ENCODE data around the gene C5orf63.

C5orf63 gene

DNA sequence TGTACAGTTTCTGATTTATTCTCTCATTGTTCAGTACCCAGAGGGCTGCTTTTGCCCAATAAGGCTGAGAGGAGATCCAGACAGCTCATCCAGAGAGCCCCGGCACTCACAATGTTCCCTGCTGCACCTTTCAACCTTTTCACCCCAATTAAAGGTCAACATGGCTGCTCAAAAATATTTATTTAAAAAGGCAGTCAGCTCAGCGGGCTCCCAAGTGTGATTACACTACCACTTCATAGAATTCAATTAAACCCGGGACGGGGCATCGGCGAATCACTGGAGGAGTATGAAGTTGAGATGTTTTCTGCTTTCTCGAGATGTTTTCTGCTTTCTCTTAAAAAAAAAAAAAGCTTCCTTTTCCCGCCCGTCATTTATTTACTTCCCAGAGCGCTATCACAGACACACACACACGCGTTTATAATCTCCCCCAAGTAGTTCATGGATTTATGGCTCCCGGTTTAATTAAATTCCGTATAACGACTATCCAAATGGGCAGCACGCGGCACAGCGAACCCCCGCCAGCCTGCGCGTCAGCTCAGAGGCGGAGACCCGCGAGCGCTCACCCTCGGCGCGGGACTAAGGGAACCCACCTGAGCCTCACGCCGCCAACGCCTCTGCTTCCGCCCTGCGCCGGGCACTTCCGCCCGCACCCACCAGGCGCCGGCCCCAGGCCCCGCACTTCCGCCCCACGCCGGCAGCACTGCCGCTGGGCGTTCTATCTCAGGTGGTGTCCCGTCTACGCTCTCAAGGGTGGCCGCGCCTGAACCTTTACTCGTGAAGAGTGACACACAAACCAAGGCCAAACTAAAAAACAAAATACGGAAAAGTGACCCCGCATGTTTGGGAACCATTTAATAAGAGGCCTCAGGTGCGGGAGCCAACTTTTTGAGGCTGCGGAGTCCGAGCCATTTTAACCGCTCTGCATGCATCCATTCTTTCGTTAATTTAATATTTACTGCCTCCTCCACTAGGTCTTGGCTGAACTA is at the start of gene C5orf63:
TSS of gene C5orf63 (minus strand) at position 642 of the 986 bp plus-strand sequence. CDS start 14,507 bp downstream, outside the sequence.
- peak; percentile 86 for DNase-seq

DNA sequence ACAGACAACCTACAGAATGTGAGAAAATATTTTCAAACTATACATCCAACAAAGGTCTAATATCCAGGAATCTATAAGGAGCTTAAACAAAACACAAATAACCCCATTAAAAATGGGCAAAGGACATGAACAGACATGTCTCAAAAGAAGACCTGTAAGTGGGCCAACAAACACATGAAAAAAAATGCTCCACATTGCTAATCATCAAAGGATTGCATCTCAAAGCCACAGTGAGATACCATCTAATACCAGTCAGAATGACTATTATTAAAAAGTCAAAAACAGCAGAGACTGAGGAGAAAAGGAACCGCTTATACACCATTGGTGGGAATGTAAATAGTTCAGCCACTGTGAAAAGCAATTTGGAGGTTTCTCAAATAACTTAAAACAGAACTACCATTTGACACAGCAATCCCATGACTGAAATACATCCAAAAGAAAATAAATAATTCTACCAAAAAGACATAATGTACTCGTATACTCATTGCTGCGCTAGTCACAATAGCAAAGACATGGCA is 39.1 kb upstream of the C5orf63 start:
- DNase-seq = no peak

DNA sequence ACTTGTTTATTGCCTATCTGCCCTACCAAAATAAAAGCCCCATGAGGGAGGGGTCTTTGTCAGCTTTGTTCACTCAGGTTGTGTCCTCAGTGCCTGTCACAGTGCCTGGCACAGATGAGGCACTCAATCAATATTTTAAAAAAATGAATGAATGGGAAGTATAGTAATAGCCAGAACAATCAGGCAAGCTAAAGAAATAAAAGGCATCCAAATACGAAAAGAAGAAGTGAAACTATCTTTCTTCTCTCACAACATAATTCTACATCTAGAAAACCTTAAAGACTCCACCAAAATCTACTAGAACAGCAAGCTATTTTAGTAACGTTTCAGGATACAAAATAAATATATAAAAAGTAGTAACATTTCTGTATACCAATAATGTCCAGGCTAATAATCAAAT is 37.8 kb upstream of the C5orf63 start:
- no peak for DNase-seq

DNA sequence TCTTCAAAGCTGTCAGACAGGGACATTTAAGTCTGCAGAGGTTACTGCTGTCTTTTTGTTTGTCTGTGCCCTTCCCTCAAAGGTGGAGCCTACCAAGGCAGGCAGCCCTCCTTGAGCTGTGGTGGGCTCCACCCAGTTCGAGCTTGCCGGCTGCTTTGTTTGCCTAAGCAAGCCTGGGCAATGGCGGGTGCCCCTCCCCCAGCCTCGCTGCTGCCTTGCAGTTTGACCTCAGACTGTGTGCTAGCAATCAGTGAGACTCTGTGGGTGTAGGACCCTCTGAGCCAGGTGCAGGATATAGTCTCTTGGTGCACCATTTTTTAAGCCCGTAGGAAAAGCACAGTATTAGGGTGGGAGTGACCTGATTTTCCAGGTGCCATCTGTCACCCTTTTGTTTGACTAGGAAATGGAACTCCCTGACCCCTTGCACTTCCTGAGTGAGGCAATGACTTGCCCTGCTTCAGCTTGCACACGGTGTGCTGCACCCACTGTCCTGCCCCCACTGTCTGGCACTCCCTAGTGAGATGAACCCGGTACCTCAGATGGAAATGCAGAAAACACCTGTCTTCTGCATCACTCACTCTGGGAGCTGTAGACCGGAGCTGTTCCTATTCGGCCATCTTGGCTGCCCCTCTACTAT is 35.4 kb upstream of the C5orf63 start:
- peak; percentile 15 for DNase-seq

DNA sequence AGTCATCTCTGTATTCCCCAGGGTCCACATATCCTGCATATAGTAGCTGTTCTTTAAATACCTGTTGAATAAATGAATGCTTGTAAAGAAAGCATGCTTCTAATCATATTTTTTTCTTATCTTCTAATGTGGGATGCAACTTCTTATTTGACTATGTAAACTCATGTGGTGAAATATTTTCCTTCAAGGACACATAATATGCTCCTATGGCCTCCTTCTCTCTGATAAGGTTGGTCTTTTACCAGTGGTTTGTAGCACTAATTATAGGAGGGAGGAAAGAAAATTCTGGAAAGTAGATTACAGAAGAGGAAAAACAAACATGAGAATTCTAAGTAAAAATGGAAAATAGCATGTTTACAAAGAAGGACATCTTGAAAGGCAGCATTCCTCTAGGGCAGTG is 28.6 kb upstream of the C5orf63 start:
- DNase-seq = no peak

DNA sequence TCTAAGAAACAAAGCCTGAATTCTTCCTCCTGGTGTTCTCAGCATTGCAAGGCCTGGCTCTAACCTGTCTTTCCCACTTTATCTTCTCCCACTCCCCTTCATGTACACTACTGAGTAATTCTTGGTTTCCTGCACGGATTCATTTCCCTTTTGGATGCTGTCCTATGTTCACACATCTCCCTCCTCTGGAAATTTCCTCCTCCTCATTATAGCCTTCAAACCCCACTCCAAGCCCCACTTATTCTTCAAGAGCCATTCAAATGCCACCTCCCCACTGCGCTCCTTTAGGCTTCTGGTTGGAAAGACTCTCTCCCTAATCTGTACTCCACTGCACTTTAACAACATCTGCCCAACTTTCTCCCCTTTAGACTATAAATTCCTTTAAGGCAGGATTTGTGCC is 28.2 kb upstream of the C5orf63 start:
- no peak for DNase-seq

DNA sequence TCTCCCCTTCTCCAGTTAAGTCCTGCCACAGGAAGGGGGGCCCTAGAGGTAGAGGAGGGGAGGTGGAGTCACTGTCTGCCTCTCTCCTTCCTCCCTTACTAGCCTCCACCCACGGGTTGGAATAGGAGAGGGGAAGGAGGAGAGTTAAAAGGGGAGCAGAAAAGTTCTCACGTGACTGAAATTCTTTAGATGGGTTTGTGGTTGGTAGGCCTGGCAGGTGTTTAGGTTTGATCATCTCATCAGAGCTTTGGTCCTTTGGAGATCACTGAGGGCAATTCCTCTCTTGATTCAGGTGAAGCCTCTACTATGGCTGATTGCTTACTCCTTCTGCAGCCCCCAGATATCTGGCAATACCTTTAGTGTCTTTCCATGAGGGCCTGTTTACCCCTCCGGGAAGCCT is 24.9 kb upstream of the C5orf63 start:
- DNase-seq = no peak

DNA sequence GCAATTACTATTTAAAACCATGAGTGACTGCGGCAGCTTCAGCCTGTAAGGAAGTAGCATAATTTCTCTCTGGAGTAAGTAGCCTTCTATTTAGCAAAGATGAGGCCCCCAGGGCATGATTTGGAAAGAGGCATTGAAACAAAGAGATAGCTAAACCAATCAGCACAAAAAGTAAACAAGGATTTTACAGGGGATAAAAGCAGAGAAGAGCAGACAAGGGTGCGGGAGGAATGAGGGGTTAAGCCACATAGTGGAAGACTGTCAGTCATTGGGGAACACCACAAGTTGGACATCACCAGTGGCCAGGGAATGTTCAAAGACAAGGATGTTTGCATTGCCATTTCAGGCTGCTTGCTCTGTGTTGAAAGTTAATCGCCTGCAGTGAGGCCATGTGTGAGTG is 24.0 kb upstream of the C5orf63 start:
- no peak for DNase-seq

DNA sequence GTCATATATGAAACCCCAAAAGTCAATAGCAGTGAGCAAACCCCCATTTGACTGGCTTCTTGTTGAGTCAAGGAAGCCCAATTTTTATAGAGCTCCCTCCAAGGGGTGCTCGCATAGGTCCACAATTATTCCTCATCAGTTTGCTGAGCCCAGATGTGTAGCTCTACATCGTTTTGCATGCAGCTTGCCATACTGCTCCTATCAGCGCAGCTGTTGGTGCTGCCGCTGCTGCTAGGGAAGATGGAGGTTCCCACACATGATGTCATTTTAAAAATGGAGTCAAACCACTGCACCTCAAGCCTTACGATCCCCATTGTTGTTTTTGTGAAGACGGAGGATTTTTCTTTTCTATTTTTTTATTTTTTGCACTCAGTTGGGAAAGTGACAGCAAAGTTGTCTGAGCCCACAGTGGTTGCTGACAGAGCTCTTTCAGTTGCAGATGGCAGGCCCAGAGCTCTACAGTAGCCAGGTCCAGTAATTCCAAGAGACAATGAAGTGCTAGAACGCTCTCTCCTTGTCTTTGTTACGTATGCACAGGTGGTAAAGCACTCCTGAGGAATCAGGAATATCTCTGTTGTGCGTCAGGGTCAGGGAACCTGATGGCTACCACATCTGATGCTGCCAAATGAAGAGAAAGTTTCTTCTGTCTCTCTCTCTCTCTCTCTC is 23.2 kb upstream of the C5orf63 start:
- DNase-seq = peak; percentile 19

DNA sequence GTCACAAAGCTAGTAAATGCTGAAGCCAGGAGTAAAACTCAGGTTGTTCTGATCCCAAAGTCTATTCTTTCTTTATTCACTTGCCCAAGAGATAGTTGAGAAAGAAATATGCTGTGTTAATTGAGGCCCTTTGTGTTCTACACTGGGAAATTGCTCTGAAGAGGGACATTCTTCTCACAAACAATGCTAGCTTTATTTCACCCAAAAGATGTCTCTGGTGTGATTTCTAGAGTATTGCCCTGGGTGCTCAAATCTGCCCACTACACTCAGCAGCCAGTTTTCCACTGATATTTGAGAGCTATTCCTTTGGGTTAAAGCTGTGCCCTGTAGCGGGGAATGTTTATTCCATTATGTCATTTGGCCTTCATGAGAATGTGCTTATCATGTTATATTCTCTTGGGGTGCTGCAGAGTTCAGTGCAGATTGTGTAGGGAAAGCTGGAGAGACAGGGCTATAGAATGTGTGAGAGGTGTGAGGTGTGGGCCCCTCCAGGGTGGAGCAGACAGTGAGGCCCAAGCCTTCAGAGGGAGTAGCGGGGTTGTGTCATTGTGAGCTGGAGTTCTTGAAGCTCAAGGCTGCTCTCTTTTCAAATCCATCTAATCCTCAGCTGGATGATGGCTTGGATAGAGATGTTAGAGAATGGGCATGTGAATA is 21.0 kb upstream of the C5orf63 start:
- DNase-seq = no peak

DNA sequence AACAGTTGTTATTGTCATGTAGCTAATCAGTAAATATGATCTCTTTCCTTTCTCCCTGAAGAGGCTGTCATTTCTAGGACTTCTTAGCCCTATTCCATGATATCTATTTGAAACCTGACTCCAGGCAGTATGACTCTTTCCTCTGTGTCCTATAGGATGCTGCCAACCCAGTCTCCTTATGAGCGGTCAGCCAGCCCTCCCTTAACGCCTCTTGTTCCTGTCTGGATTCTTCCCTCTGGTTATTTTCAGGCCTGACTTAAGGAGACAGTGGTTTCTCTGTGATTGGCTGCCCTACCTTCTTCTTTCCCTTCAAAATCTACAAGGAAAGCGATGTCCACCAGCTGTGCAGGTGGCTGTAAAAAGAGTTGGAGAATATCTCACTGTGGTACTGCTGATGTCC is 19.4 kb upstream of the C5orf63 start:
- DNase-seq = no peak

DNA sequence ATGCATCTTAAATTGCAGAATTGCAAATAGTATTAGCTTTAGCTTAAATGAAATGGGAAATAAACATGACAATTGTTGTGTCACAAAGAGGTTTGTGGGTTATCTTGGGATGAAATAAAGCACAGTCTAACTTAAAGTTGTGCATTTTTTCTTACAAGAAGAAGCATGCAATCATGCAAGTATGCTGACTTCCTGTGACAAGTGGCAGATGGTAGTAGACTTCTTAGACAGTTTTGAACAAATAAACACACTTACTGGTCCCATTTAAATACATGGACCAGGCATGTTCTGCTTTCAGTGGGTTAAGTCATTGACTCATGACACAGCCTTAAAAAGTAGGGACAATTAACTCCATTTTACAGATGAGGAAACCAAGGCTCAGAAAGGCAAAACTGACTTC is 15.9 kb upstream of the C5orf63 start:
- DNase-seq = no peak

DNA sequence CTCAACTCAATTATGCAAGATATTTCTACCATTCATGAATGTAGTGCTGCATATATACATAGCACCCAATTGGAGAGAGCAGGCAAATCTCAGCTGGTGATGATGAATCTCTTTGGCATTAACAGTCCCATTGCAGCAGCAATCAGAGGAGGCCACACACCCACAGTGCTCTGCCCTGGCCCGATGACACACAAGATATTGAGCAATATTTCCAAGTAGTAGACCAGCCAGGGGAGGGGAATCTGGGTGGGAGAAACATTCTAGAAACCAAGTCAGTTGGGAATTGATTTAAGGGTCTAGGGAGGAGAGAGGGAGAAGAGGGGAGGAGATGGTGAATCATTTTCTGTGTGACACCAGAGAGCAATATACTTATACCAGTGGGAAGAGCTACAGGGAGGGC is 14.9 kb upstream of the C5orf63 start:
- DNase-seq = no peak

DNA sequence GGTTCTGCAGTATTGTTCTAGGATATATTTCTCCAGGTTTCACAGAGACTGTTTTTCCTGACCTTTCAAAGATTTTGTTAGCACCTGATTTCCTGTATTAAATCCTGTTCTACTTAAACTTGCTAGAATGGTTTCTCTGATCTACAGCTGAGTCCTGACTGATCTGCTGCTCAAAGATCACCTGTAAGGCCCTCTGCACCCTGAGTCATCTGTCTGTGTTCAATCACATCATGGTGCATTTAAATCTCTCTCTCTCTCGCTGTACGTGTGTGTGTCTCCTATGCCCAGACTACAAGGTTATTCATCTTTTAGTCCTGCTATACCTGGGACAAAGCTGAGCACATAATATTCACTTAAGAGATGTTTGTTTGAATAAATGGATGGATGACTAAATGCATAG is 13.3 kb upstream of the C5orf63 start:
- DNase-seq = no peak

DNA sequence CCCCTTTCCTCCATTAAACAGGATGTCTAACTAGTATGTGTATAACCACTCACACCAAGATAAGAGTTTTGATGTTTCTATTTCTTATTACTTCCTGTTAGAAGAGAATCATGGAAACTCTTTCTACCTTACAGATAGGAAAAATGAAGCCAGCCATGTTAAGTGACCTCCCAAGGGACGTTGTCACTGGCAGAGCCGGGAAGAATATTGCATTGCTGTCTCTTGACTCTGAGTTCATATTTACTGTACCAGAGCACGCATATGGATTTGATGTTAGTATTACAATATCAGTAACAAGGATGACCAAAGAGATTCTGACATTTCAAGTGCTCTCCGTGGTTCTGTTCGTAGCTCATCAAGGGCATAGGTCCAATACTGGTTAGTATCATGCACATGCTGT is 12.5 kb upstream of the C5orf63 start:
- no peak for DNase-seq

DNA sequence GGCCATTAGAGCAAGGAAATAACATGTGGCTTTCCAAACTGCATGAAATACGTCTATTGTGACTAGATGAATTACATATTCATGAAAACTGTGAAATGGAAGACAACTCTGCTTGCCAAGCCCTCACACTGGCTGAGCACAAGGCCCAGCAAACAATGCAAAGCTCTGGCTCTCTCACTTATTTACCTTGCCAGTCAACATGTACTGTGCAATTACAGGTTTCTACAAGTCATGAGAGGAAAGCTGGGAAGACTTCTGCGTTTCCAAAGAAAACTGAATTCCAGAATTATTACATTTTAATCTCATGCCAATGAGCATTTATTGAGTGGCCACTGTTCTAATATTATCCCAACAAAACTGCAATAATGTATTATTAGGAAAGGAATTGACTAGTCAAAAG is 12.1 kb upstream of the C5orf63 start:
- DNase-seq = no peak

DNA sequence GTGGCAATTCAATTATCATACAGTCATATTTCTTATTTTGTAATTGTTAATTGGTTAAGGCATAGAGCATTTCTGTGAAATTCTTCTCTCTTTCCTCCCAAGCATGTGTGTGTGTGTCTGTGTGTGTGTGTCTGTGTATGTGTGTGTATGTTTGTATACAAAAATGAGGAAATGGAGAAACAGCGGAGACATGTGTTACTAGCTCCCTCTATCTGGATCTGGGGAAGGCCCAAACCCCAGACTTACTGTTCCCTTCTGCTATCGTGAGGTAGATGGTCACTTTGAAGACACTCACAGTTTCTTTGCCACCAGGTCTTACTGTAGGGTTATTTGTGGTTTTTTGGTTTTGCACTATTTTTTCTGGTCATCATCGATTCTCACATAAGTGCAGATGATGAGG is 11.4 kb upstream of the C5orf63 start:
- no peak for DNase-seq

DNA sequence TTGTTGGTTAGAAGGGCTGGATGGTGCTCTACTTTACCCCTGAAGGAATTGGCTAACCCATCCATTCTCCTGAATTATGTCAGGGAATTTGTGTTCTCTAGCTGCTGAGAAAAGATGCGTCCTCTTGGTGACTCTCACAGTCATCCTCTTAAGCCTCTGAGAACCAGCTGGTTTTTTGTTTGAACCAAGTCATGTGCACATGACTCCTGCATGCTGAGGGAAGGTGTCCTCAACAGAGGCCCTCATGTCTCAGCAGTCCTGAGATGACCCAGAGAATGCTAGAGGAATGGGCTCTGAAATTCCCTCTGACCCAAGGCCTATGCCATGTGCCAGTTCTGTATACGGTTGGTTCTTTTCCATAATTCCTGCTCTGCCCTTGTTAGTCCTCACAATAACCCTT is 10.4 kb upstream of the C5orf63 start:
- DNase-seq = no peak

DNA sequence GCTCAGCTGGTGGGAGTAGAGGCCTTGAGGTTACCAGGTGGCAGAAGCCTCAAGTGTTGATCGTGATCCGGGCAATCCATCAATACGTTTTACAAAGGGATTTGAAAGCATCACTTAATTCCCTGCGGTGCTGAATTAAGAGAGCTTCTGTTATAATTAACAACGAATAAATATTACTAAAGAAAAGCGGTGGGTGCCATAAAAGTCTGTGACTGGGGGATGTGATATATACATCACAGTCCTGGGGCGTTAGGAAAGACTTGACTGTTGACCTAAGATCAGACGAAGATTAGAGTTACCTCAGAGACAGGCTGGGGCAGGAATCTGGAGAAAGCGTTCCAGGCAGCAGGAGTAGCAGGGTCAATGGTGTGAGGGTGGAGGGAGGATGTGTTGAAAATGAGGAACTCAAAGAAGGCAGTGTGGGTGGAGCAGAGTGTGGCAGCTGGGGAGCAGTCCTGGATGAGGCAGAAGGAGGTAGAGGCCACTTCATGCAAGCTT is 6.7 kb upstream of the C5orf63 start:
- no peak for DNase-seq

DNA sequence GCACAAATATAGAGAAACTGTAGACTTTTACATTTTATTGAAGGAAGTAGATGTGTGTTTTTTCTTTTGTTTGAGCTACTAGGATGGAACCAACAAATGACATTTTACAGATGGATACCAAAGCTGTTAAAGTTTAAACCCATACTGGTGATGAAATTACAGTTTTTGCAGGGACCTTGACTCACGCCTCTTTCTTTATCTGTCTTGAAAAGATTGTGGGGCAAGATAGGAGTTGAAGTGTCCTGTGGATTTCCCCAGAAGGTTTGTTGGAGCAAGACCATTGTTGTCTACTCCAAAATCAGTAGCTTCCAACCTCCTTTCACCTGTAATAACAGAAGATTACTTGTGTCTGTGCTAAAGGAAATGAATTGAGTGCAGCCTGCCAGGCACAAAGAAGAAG is 4.1 kb upstream of the C5orf63 start:
- no peak for DNase-seq

DNA sequence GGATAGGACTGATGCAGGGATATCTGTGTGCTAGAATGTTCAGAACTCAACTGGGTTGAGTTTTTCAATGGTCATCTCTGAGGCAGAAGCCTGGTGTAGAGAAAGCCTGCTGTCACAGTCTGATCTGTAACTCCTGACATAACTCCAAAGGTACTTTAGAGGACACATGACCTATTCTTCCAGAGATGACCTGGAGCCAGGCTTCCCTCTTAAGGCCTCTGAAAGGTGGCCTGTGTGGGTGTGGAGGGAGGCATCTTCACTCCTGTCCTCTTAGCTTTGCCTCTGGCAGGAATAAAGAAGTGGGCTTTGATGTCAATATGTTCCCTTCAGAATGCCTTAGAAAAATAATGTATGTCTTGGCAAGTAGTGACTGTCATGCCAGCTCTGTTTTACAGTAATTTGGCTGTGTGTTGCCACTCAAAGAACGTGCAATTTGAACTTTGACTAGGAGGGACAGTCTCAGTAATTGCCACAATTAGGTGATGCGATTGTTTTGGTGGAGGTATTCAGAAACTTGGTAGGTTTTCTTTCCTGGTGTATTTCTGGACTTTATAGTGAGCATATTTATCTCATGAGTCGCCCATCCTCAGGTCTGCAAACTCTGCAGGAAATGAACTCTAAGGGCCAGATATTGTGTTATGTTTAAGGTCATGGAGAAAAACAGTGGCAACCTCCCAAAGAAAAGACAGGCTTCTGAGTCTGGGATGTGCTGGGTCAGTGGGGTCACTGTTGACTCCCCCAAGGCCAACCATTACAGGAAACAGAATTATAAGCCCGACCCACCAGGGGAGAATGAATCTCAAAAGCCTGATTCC is 3.2 kb upstream of the C5orf63 start:
- no peak for DNase-seq

DNA sequence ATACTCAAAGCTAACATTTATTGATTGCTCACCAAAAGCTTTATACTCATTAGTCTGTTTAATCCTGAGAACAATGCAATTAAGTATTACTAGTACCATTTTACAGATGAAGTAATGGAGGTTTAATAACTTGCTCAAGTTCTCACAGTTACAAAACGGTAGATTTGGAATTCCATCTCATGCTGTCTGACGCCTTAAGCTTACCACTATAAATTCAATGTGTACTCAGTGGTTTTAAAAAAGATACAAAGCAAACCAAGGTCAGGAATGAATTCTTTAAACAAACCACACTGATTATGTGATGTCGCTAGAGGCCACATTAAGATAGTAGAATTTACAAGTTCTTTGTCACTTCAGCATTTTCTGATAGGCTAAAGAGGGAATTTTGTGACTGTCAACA is 1.2 kb upstream of the C5orf63 start:
- no peak for DNase-seq

All from RPMI8226 (cell line).